PC-3 (cell line): Measurements from ENCODE around the gene CDK5RAP2.
"Not testable (repeated sequence)": the region's sequence is repeated elsewhere in the genome, so short reads cannot be mapped to it uniquely, and the experiment has no call there.

ENCODE experiments used
- CTCF ChIP-seq: fragments of 300-600 bp; sonication (generic); conservative IDR thresholded peaks from 2 replicates; pipeline ENCODE4 v1.5.1; 2017; ENCODE audit warnings: antibody characterized with exemption, low read depth, mild to moderate bottlenecking, low read length
- EZH2 ChIP-seq: fragments of 300-600 bp; sonication (generic); IDR thresholded peaks from one replicate; pipeline ENCODE4 v1.6.1; 2017; ENCODE audit warnings: antibody characterized with exemption, mild to moderate bottlenecking, low read length; ENCODE audit not compliant: unreplicated experiment
- EZH2phosphoT487 ChIP-seq: fragments of 300-600 bp; sonication (generic); IDR thresholded peaks from 2 replicates; pipeline ENCODE4 v1.6.1; 2018; ENCODE audit warnings: mild to moderate bottlenecking, antibody characterized with exemption, low read length, borderline replicate concordance

GRCh38 chr9:120461677-120462076, 118.3 kb downstream of the CDK5RAP2 start:
- not testable (repeated sequence) for TF ChIP-seq CTCF, EZH2phosphoT487, EZH2
